Stimulated activated CD4-positive, alpha-beta T cell treated with anti-CD3 and anti-CD28 coated beads, Interleukin-4, amount 100 ng/mL, for 1 hour (primary cell): ENCODE results near the gene TBC1D8B.
"Not testable (repeated sequence)": the region's sequence is repeated elsewhere in the genome, so short reads cannot be mapped to it uniquely, and the experiment has no call there.

Experiments used
- DNase-seq: peaks from one replicate; pipeline ENCODE4 v3.0.0-alpha.2; 2020

Gene TBC1D8B

DNA sequence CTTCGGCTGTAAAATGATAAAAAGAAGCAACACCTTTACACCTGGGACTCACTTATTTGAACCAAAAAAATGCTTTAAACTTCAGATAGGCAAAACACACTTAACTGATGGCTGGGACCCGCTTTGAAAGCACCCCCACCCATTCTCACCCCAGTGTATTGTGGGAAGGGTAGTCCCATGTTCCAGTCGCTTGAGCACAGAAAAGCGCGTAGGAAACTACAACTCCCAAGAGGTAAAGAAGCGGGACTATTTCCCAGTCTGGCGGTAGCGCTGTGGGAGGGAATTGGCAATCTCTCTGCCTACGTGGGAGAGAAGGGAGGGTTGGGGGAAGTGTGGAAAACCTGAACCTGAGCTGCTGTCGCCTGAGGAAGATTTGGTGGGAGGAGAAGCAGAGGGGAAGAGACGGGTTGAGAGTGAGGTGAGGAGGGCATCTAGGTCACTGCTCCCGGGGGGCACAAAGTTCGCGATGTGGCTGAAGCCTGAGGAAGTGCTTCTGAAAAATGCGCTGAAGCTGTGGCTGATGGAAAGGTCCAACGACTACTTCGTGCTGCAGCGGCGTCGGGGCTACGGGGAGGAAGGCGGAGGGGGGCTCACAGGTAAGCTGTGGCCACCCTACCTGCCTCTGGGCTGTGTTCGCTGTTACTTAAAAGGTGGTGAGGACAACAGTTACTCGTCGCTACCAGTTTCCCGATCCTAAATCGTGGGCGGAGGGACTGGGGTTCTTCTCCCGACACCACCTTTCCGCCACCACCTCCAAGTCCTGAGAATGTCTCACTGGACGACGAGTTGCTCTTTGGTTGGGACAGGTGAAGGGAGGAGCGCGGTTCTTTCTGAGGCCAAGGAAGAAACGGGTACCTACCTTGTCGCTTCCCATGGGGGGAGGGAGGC lies at the start of gene TBC1D8B:
Gene TBC1D8B, plus strand, starts transcription at position 286 of the 888 bp plus-strand sequence. Its CDS starts 181 bp downstream, at position 467.
- DNase-seq, result peak; percentile 4

DNA sequence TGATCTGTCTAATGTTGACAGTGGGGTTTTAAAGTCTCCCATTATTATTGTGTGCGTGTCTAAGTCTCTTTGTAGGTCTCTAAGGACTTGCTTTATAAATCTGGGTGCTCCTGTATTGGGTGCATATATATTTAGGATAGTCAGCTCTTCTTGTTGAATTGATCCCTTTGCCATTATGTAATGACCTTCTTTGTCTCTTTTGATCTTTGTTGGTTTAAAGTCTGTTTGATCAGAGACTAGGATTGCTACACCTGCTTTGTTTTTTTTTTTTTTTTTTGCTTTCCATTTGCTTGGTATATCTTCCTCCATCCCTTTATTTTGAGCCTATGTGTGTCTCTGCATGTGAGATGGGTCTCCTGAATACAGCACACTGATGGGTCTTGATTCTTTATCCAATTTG lies 33.2 kb upstream of the TBC1D8B start:
- not testable (repeated sequence) for DNase-seq

DNA sequence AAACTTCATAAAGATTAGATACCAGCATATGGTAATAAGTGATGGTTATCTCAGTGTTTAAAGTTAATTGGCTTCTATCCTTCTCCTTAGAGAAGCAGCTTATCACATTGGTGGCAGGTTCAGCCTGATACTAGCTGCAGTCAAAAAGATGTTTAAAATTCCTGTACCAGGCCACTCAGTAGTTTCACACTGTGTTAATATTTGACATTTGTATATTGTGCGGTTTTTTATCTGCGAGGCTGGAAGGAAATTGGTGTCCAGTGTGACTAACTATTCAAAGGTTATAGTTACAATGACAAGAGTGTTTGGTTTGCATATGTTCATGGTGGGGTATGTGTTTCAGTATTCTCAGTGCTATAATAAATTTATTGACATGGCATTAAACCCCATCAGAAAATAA lies 27.5 kb upstream of the TBC1D8B start:
- DNase-seq, result no peak

- DNase-seq, result no peak
Observed at GRCh38 chrX:106780264-106780663, 22.2 kb upstream of the TBC1D8B start.

- no peak for DNase-seq
Observed at GRCh38 chrX:106780664-106781377, 21.7 kb upstream of the TBC1D8B start.

DNA sequence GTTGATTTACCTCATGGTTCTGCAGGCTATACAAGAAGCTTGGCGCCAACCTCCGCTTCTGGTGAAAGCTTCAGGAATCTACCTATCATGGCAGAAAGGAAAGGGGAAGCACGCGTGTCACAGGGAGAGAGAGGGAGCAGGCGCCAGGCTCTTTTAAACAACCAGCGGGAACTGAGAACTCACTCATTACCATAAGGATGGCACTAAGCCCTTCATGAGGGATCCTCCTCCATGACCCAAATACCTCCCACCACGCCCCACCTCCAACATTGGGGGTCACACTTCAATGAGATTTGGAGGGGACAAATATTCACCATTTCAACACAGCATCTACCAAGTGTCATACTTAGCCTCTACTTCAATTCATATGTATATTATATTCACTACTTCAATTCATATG lies 18.8 kb upstream of the TBC1D8B start:
- no peak for DNase-seq

- DNase-seq, result no peak
Observed at GRCh38 chrX:106791495-106791894, 11.0 kb upstream of the TBC1D8B start.

DNA sequence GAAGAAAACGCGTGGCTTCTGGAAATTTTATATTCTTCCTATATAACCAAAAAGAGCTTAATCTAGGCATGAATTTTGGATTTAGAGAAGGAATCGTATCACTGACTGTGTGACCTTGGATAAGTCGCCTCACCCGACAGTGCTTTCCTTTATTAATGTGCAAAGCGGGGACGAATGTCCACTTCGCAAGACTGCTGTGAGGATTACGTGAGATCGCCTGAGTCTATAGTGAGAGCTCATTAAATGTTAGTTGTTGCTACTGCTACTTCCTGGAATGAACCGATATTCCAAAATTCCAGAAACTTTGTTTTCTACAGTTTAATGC lies 448 bp upstream of the TBC1D8B start:
- DNase-seq, result no peak

GRCh38 chrX:106811131-106811910 lies 8.8 kb downstream of the TBC1D8B start:
- DNase-seq, result no peak

DNA sequence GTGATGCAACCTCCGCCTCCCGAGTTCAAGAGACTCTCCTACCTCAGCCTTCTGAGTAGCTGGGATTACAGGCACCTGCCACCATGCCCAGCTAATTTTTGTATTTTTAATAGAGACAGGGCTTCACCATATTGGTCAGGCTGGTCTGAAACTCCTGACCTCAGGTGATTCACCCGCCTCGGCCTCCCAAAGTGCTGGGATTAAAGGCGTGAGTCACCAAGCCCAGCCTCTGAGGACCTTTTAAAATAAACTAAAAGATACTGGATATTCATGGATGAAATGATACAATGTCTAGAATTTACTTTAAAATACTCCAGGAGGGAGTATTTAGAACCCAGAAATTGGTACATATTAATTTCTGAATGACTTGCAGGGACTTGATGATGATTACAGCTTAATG lies 10.5 kb downstream of the TBC1D8B start:
- DNase-seq, result not testable (repeated sequence)

- not testable (repeated sequence) for DNase-seq
Observed at GRCh38 chrX:106814093-106814492, 11.6 kb downstream of the TBC1D8B start.

DNA sequence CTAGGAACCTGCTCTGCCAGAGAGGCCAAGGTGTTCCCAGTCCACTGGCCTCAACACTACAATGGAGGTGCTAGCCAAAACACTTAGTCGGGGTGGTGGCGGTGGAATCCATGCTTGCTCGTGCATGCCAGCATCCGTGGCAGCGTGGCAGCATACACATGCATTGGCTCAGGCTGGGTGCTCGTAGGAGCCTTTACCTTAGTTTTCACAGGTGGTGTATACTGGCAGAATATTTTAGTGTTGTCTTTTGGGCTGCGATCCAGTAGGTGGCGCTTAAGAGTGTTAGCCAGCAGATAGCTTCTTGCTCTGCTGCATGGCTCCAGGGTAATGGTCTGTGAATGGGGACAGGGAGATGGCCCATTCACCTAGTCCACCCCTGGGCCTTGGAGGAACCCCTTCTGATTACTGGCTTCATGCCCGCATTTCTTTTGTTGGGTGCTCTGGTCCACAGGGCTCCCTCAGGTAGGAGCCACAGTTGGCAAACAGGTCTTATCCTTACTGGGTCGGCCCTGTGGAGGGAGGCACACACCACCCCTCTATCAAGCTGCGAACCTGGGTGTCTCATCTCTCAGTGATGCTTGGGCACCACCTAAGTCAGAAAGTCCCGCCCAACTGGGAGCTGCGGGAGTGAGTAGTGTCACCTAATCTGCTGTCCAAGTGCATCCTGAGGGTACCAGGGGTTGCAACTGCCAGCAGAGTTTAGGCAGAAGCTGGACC lies 60.7 kb downstream of the TBC1D8B start:
- peak; percentile 1 for DNase-seq

- DNase-seq, result no peak
Observed at GRCh38 chrX:106863697-106864096, 61.2 kb downstream of the TBC1D8B start.

DNA sequence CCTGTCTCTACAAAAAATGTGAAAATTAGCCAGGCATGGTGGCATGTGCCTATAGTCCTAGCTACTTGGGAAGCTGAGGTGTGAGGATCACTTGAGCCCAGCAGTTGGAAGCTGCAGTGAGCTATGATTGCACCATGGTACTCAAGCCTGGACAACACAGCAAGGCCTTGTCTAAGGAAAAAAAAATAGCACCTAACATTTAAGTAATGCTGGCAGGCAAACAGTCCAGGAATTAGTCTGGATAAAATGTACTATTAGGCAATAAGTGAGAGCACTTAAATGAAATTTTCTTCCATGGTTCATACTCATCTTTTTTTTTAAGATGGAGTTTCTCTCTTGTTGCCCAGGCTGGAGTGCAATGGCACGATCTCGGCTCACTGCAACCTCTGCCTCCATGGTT lies 70.3 kb downstream of the TBC1D8B start:
- not testable (repeated sequence) for DNase-seq

DNA sequence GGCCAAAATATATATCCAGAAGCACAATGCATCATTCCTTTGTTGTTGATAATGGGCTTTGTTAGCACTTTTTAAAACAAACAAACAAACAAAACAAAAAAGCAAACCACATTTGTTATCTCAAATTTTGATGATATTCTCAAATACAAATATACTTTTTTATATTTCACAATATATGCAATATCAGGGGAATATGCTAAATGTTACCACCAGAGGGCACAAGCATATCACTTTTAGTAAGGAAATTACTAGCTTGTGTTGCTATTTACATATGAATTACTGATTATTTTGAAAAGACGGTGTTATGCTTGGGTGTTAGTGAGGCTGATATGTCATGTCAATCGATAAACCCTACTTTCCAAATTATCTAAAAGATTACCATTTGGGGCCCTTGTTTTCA lies 71.6 kb downstream of the TBC1D8B start:
- DNase-seq, result no peak

- DNase-seq, result no peak
Observed at GRCh38 chrX:106875151-106875550, 72.7 kb downstream of the TBC1D8B start.

DNA sequence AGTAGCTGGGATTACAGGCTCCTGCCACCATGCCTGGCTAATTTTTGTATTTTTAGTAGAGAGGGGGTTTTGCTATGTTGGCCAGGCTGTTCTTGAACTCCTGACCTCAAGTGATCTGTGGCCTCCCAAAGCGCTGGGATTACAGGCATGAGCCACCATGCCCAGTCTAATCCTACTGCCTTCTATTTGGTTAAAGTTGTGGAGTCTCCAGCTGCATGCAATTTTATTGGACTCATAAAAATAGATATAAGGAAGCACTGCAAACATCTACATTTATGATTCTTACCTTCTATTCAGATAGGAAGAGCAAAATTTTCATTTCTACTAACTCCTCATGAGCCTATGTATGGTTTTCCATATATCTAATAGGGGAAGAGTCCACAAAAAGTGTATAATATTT lies 87.0 kb downstream of the TBC1D8B start:
- DNase-seq, result no peak

DNA sequence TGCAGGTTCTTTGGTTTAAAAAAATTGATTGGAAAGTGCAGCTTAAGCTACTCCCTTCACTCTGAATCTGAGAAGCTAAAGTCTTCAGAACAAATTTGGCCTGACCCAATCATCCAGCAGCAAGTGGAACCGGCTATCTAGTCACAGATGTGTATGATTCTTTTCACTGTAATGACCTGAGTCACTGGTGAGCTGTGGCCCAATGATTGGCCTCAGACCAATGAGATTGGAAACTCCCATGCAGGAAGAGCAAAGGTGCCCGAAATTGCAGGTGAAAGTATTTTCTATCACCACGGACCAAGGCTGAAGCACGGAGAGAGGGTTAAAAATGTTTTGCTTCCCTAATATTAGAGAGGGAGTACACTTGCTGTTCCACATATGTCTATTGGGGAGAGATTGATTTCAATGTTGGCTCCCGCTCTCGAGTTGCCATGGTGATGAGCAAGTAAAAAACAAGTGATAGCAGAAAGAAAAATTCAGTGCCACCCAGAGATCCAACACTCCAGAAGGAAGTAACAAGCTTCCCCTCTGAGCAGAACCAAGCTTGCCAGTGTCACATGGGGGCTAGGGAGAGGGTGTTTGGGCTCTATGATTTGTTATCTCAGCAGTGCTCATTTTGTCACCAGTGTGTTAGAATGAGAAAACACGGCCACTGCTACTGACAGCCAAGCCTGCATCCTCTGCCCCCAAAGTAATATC lies 89.4 kb downstream of the TBC1D8B start:
- no peak for DNase-seq

GRCh38 chrX:106894392-106894909 lies 92.0 kb downstream of the TBC1D8B start:
- peak; percentile 25 for DNase-seq

DNA sequence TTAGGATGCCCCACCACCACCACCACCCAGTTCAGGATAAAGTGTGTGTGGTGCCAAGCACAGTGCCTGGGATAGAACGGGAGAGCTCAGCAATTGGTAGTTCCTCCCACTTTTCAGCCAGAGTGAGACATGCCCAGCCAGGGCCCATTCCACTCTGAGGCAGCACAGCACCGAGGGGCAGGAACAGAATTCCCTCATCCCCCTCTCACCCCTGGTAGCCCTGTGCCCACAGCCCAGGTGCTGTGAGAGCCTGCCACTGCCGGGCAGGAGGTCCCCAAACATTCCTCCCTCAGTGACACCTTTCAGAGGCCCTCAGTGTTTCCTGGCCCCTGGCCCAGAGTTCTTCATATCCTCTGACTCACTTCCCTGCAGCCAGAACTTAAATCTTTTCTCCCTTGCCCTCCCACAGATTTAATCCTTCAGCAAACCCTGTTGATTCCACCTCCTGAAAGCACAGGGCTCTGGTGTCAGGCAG lies 92.5 kb downstream of the TBC1D8B start:
- no peak for DNase-seq

GRCh38 chrX:106897259-106897658 lies 94.8 kb downstream of the TBC1D8B start:
- no peak for DNase-seq

DNA sequence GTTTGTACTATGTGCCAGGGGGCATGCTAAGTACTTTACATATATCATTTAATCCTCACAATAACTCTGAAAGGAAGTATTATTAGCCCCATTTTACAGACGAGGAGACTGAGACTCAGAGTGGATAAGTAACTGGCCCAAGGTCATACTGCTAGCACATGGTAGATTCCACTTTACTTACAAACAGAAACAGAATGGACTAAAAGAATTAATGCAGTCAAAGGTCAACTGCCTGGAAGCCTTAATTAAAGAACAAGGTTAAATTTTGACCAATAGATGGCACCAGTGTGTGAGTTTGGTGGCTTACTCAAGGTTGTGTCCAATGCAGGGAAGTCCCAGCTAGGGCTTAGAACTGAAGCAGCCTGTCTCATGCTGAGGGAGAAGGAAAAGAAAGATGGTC lies 96.0 kb downstream of the TBC1D8B start:
- DNase-seq, result no peak
